Measurements from ENCODE around the gene FOXL2NB.

GRCh38 chr3:138941259-138941885 is 5.6 kb upstream of the FOXL2NB start:
- TF ChIP-seq CTCF (IDR thresholded peaks at IDR 0.05) (peak; percentile 51 to 72 (median 56)), EP300 (IDR thresholded peaks at IDR 0.05) (no peak)

Data from ovary (tissue), 3 donors.